ENCODE results near the gene FXN.
A peak's percentile ranks its signal among the peaks of the same experiment; 100 is the strongest.
"Not testable (repeated sequence)": the region's sequence is repeated elsewhere in the genome, so short reads cannot be mapped to it uniquely, and the experiment has no call there.

Gene FXN

DNA sequence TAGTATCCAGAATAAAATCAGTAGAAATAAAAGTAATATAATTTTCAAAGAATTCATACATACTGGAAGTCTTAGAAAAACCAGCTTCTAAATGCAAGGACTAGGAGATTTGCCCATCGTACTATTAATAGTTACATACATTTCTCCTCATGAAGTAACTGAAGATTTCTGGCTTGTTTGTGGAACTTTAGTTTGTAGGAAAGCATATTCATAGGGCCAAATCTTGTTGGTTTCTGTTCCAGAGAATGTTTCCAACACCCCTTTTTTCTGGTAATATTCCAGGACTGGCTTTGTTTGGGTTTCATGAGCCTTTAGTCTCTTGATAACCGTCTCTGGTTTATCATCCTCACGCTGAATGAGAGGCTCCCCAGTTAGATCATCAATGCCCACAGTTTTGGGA is 72.2 kb downstream of the FXN start:
- DNase-seq = no peak

- not testable (repeated sequence) for DNase-seq
Measured at GRCh38 chr9:69108706-69109105, 73.2 kb downstream of the FXN start.

DNA sequence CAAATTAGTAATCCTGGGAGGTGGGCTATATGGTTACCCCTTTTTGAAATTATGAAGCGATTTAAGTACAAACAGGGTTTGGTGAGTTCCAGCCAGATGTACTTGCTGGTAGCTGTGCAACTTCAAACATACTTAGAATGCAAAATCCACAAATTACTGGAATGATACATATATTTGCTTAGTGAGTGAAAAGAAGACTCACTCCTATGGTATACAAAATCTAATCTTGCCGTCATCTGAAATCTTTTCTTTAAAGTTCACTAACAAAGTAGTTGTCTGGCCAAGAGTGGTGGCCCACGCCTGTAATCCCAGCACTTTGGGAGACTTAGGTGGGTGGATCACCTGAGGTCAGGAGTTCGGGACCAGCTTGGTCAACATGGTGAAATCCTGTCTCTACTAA is 73.6 kb downstream of the FXN start:
- DNase-seq = no peak

GRCh38 chr9:69112646-69113045 is 77.1 kb downstream of the FXN start:
- DNase-seq = not testable (repeated sequence)

DNA sequence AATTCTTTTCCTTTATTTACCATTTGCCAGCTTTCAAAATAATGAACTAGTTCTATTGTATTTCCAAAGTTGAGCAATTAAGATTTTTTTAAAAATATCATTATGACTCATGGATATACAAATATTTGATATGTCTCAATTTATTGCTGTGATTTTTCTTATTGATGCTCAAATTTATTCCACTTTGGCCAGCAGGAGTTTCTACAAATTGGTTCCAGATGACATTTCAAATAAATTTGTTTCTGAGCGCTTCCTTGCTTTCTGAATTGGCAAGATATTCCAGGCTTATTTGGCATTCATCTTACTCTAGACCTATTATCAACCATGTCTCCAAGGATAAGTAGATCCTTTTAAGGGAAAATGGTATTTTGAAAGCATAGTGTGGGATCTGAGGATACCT is 80.1 kb downstream of the FXN start:
- no peak for DNase-seq

DNA sequence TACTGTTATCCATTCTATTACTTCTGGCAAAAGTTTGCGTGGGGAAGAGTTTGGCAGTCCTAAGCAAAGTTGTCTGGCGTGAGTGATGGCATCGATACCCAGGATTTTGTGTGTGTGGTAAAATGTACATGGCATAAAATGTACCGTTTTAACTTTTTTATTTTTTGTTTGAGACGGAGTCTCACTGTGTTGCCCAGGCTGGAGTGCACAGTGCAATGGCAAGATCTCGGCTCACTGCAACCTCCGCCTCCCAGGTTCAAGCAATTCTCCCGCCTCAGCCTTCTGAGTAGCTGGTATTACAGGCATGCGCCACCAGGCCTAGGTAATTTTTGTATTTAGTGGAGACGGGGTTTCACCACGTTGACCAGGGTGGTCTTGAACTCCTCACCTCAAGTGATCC is 83.1 kb downstream of the FXN start:
- DNase-seq = no peak

DNA sequence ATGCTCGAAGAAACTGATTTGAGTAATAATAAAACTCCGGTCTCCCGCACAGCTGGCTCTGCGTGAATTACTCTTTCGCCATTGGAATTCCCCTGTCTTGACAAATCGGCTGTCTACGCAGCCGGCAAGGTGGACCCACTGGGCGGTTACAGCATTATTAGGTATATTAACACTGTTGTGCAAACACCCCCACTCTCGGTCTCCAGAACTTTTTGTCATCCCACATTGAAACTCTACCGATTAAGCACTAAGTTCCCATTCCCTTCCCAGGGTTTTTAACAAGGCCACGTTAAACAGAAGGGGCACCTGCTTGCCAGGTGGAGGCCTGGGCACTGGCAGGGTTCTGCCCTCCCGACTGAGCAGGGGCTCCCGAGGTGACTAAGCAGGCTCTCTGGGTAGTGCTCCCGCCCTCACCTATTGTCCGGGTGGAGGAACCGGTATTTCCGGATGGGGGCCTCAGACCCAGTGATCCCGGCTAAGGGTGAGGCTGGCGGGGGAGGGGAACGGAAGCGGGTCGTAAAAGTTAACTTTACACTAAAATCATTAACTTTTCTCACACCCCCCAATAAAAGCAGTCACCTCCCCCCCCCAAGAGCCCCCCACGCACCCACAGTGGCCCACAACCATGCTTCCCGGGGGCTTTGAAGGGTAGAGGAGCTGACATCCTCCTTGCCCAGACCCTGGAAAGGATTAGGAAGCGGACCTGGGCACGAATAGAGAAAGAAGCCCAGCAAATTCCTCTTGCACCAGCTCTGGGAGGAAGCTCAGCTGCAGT is 85.0 kb downstream of the FXN start:
- no peak for DNase-seq

- DNase-seq = peak; percentile 37
Measured at GRCh38 chr9:69121155-69122081, 85.9 kb downstream of the FXN start.

DNA sequence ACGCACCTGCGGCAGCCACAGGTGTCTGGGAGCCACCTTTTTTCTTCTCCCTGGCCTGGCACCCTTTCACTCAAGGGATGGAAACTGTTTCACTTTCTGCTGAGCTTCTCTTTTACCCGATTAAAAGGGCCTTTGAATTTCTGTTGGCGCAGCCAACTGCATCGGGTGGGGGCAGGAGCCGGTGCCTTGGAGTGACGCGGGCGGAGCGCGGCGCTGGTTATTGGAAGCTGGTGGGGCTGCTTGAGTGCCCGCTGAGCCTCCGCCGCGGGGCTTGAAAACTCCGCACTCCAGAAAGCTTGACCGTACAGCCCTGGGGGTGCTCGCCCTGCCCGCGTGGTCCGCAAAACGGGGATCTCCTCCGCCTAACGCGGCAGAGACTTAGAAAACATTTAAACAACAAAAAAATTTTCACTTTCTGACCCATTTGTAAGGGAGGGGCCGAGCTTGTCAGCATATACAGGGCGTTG is 86.6 kb downstream of the FXN start:
- DNase-seq = peak; percentile 38

DNA sequence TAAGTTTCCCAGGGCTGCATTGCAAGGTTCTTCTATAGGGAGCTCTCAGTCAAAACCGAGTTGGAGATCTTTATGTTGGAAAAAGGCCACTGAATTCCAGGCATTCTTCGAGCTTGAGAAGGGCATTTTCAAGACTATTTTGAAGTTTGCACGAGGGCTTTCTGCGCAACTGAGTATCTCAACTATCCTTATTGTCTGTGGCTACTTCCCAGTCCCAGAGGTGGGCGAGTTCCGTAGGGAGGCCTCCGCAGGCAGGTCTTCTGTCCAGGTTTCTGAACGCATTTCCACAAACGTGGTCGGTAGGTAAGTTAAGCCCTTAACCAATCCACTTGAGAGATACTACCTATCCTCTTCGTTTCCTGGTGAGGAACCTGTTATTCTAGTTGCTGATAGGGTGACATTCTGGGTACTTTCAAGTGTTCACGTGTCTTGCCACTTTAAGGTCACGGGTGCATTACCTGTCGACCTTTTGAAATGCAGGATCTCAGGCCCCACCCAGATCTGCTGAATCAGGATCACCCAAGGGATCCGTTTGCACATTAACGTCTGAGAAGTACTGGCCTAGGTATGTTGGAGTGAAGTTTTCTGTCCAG is 87.1 kb downstream of the FXN start:
- no peak for DNase-seq

DNA sequence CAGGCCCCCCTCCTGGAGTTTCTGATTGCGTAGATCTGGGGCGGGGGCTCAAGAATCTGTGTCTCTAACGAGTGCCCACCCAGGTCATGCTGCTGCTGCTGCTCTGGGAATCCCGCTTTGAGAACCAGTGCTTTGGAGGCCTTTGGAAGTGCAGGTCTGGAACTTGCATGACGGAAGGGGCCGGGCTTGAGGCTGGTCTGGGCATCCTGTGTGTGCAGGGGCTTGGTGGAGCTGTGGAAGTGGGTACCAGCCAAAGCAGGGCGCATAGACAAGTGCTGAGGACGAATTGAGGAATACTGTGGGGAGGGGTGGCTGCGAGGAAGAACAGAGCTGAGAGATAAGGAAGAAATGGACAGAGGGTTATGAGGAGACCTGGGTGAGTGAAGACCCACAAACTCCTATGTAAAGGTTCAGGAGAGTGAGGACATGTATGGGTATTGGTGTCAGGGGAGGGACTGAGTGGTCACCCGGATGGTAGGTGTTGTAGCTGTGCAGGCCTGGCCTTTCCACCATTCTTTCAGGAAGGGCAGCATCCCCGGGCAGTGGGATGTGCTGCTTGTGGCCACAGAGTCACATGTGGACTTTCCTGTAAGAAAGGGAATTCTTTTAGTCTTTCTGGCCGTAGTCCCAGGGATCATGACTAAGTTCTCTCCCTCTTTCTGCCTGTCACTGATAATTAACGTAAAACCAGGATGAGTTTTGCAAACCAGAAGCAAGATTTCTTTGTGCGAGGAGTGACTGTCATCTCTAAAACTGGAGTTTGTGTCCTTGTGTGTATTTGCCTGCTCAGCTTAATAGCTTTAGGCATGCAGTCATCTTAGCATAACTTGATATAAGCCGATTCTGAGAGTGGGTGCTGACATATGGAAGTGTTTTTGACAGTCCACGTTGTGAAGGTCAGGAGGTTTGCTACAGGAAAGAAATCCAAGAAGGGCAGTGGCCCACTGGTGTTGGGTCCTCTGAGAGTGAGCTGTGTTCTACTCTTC is 95.2 kb downstream of the FXN start:
- no peak for DNase-seq

DNA sequence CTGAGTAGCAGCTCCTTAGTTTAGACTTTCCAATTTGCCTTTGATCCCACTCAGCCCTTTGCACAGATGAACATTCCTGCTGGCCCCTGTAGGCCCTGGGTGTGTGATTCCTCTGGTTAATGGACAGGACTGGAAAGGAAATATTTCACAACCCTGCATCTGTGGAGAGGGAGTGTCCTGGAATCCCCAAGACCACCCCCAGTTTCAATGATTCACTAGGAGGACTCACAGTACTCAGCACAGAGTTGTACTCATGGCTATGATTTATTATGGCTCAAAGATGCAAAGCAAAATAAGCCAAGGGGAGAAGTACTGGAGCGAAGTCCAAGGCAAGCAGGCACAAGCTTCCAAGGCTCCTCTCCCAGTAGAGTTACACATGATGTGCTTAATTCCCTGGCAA is 96.1 kb downstream of the FXN start:
- no peak for DNase-seq

- DNase-seq = no peak
Measured at GRCh38 chr9:69132361-69132760, 96.8 kb downstream of the FXN start.

GRCh38 chr9:69134412-69134811 is 98.9 kb downstream of the FXN start:
- no peak for DNase-seq

- DNase-seq = no peak
Measured at GRCh38 chr9:69136185-69136584, 100.6 kb downstream of the FXN start.

- no peak for DNase-seq
Measured at GRCh38 chr9:69136779-69137178, 101.2 kb downstream of the FXN start.

- no peak for DNase-seq
Measured at GRCh38 chr9:69137311-69137710, 101.8 kb downstream of the FXN start.

DNA sequence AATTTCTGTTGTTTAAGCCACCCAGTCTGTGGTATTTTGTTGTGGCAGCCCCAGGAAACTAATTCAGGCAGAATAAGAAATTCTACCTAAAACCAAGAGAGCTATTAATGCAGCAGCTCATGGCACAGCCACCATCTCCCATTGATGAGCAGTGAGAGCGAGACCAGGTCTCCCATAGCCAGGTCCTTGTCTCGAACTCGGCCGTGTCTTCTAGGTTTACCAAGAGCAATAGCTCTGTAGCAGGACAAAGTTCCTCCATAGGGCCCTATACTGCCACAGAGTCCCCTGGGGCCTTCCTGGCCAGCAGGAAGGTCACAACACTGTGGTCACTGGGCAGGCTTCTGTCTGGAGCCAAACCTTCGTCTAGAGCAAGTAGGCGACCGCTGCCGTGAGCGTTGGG is 104.0 kb downstream of the FXN start:
- no peak for DNase-seq

GRCh38 chr9:69140123-69140735 is 104.7 kb downstream of the FXN start:
- DNase-seq = no peak

GRCh38 chr9:69141851-69142250 is 106.3 kb downstream of the FXN start:
- no peak for DNase-seq

DNA sequence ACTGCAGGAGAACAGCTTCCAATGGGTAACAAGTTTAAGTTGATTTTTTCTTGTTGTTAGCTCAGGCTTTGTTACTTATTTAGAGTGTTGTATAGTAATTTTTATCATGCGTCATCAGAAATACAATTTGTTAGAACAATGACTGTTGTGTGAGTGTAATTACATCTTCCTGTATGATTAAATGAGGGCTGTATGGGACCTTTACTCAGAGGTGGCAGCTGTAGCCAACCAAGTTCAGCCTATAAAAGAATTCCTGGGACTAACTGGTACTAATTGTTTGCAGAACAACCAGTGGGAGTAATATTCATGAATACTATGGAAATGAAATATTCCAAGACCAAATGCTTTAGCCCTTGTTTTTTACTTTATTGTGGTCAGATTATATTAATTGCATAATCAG is 107.7 kb downstream of the FXN start:
- DNase-seq = no peak

DNA sequence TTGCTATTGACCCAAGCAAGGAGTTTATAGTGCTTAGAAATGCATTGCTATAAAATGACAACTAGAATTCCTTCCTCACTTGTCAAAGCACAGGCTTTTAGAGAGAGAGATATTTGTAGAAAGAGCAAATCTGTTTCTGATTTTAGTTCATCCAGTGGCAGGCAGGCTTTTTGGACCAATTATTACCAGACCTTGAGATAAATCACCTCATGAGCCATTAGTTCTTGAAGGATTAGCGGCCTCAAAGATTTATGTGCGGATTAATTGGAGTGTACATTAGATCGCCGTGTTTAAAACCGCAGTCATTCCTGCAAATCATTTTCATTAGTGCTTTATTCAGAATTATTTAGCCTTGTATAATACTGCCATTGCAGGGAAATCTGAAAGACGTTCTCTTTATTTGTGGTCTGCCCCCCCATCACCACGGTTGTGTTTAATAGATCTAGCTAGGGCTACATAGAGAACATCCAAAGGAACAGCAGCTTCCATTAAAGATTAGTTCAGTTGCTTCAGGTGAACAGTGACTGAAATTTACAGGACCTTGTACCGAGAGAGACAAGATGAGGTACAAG is 109.7 kb downstream of the FXN start:
- DNase-seq = no peak

Measured in activated CD4-positive, CD25-positive, alpha-beta regulatory T cell treated with anti-CD3 and anti-CD28 coated beads, Interleukin-2, amount 50 U/mL, for 72 hours (primary cell).